Measurements from ENCODE around the gene SRPK3. TPM values are rescaled to one million over a fixed set of nuclear protein-coding genes. Genes with fewer than 3 reads are reported as not detected.

Gene SRPK3
- polyA plus RNA-seq, 1 of the 3 experiments (the other 2 are of a cell fraction): 0.74 TPM

DNA sequence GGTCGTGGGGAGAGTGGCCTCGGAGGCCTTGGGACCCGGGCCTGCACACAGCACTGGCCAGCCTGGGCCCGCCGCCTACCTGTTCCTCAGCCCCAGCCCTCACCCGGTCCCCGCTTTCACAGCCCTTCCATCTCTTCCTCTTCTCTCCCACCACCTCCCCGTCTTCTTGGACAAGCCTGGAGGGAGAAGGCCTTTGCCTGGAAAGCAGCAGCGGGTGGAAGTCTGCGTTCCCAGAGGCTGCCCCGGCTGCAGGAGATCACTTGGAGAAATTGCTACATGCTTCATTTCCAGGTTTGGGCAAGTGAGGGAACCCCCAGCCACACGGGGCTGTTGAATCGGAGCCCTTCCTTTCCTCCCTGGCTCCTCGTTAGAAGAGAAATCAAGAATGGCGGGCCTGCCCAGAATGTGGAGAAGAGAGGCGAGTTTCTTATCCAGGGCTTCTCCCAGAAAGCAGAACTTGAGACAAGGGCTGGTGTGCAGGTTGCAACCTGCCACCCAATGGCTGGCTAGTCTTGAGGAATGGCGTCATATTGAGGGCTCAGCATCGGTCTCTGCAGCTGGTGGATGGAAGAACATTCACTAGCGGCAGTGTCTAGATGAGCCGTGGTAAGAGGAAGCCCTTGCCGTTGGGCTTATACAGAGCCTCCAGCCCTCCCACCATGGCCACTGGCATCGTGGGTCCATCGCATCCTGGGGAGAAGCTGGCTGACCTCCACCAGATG is 50.7 kb downstream of the SRPK3 start:
- Histone ChIP-seq H3K9ac (no peak overlapping the region), H3K79me2 (ENCODE audit: insufficient read depth) (no peaks in the 10 kb centered on the region), H3F3A (replicated peaks; ENCODE audit: insufficient read depth) (peaks cover 5% of the 10 kb centered on the region), H3K4me2 (no peak overlapping the region), H3K36me3 (replicated peaks in 1 of 2; ENCODE audit: control insufficient read depth in 1 of 2, insufficient read depth in 2 of 2, low read length in 1 of 2) (no peaks in the 10 kb centered on the region), H2AFZ (ENCODE audit: low read depth) (no peak overlapping the region), H3K27me3 (ENCODE audit: insufficient read depth) (peaks cover 62% of the 10 kb centered on the region), H3K4me1 (ENCODE audit: control insufficient read depth in 1 of 2, insufficient read depth in 2 of 2, low read depth in 1 of 2, low read length in 1 of 2) (peaks cover 0 to 2% of the 10 kb centered on the region in 2 experiments; a peak in 1 of 4 replicates), H4K20me1 (ENCODE audit: insufficient read depth) (peaks cover 5% of the 10 kb centered on the region; the same call in 1 of the 2 replicates), H3K4me3 (ENCODE audit: low read depth in 2 of 2, low read length in 1 of 2) (no peak overlapping the region), H3K9me2 (no peaks in the 10 kb centered on the region), H3K27ac (ENCODE audit: low read depth in 2 of 2, low read length in 1 of 2) (no peak overlapping the region; a peak in 1 of 4 replicates), H3K9me3 (no peaks in the 10 kb centered on the region)
- ChIA-PET CTCF (no interaction called here), POLR2A (no interaction called here)
- TF ChIP-seq, protein P1, sequence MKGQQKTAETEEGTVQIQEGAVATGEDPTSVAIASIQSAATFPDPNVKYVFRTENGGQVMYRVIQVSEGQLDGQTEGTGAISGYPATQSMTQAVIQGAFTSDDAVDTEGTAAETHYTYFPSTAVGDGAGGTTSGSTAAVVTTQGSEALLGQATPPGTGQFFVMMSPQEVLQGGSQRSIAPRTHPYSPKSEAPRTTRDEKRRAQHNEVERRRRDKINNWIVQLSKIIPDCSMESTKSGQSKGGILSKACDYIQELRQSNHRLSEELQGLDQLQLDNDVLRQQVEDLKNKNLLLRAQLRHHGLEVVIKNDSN (IDR thresholded peaks at IDR 0.05; ENCODE audit: borderline replicate concordance, low read depth): no peak
- TF ChIP-seq, protein P2, sequence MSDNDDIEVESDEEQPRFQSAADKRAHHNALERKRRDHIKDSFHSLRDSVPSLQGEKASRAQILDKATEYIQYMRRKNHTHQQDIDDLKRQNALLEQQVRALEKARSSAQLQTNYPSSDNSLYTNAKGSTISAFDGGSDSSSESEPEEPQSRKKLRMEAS (IDR thresholded peaks at IDR 0.05; ENCODE audit: low read depth): no peak
- TF ChIP-seq TEAD4 (IDR thresholded peaks at IDR 0.05; ENCODE audit: borderline replicate concordance, insufficient read depth): no peak
- TF ChIP-seq YY1 (IDR thresholded peaks at IDR 0.05; ENCODE audit: low read depth): no peak
- no peak for TF ChIP-seq SIN3A (IDR thresholded peaks at IDR 0.05; ENCODE audit: borderline replicate concordance, low read depth, low read length)
- no peak for DNase-seq
- WGBS (ENCODE audit: low lambda C conversion rate): 46% methylated on average over 19 of the region's 23 CpGs

DNA sequence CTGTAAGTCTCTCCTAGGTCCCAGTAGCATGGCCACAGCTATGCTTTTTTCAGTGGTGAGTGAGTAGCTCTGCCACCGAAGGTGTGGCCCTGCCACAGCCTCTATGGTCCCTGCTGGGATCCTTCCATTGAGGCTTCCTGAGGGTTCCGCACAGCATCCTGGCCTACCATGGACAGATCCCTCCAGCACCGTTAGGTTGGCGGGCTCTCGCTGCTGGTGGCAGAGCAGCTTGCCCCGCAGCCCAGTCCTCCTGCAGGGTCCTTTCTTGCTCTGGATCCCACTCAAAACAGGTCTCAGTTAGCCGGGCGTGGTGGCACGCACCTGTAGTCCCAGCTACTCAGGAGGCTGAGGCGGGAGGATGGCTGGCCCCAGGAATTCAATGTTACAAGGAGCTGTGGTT is 51.9 kb downstream of the SRPK3 start:
- Histone ChIP-seq H3K4me1 (ENCODE audit: control insufficient read depth in 1 of 2, insufficient read depth in 2 of 2, low read depth in 1 of 2, low read length in 1 of 2) (peaks cover 0 to 2% of the 10 kb centered on the region in 2 experiments; a peak in 1 of 4 replicates), H3K4me2 (no peak overlapping the region), H3K27me3 (ENCODE audit: insufficient read depth) (peaks cover 52% of the 10 kb centered on the region), H2AFZ (ENCODE audit: low read depth) (no peak overlapping the region), H3K9me3 (no peaks in the 10 kb centered on the region), H3K4me3 (ENCODE audit: low read depth in 2 of 2, low read length in 1 of 2) (no peak overlapping the region), H4K20me1 (ENCODE audit: insufficient read depth) (no peaks in the 10 kb centered on the region), H3K9me2 (no peaks in the 10 kb centered on the region), H3K27ac (ENCODE audit: low read depth in 2 of 2, low read length in 1 of 2) (no peak overlapping the region), H3K36me3 (replicated peaks in 1 of 2; ENCODE audit: control insufficient read depth in 1 of 2, insufficient read depth in 2 of 2, low read length in 1 of 2) (no peaks in the 10 kb centered on the region), H3F3A (replicated peaks; ENCODE audit: insufficient read depth) (no peaks in the 10 kb centered on the region), H3K9ac (no peak overlapping the region), H3K79me2 (ENCODE audit: insufficient read depth) (no peaks in the 10 kb centered on the region)
- TF ChIP-seq, protein P3, sequence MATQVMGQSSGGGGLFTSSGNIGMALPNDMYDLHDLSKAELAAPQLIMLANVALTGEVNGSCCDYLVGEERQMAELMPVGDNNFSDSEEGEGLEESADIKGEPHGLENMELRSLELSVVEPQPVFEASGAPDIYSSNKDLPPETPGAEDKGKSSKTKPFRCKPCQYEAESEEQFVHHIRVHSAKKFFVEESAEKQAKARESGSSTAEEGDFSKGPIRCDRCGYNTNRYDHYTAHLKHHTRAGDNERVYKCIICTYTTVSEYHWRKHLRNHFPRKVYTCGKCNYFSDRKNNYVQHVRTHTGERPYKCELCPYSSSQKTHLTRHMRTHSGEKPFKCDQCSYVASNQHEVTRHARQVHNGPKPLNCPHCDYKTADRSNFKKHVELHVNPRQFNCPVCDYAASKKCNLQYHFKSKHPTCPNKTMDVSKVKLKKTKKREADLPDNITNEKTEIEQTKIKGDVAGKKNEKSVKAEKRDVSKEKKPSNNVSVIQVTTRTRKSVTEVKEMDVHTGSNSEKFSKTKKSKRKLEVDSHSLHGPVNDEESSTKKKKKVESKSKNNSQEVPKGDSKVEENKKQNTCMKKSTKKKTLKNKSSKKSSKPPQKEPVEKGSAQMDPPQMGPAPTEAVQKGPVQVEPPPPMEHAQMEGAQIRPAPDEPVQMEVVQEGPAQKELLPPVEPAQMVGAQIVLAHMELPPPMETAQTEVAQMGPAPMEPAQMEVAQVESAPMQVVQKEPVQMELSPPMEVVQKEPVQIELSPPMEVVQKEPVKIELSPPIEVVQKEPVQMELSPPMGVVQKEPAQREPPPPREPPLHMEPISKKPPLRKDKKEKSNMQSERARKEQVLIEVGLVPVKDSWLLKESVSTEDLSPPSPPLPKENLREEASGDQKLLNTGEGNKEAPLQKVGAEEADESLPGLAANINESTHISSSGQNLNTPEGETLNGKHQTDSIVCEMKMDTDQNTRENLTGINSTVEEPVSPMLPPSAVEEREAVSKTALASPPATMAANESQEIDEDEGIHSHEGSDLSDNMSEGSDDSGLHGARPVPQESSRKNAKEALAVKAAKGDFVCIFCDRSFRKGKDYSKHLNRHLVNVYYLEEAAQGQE (IDR thresholded peaks at IDR 0.05; ENCODE audit: low read depth, low read length): peak; percentile 89
- no peak for TF ChIP-seq GATA2 (CRISPR knock-in tag; IDR thresholded peaks at IDR 0.05)
- CTCF ChIA-PET: no interaction called here
- 55% methylated on average over 10 of the region's 10 CpGs for WGBS (ENCODE audit: low lambda C conversion rate)
- POLR2A ChIA-PET: no interaction called here
- no peak for DNase-seq

Other genes with a start within 250 kb of the SRPK3 start
- 44.5 and 45.3 TPM in 2 replicates for gene CCNQ, start 181.9 kb upstream of the SRPK3 start, polyA plus RNA-seq (2012; rRNA removed)
- gene DUSP9, start 133.8 kb upstream of the SRPK3 start, polyA plus RNA-seq (2012; rRNA removed): 0.05 and 0.08 TPM in 2 replicates
- gene PNCK, start 107.2 kb upstream of the SRPK3 start, polyA plus RNA-seq (2012; rRNA removed): 1.2 and 2.5 TPM in 2 replicates
- 22.3 and 30.8 TPM in 2 replicates for gene SLC6A8, start 93.1 kb upstream of the SRPK3 start, polyA plus RNA-seq (2012; rRNA removed)
- gene BCAP31, start 56.7 kb upstream of the SRPK3 start, polyA plus RNA-seq (2012; rRNA removed): 173 and 220 TPM in 2 replicates
- gene ABCD1, start 56.2 kb upstream of the SRPK3 start, polyA plus RNA-seq (2012; rRNA removed): 7.2 and 7.9 TPM in 2 replicates
- gene PLXNB3, start 16.8 kb upstream of the SRPK3 start, polyA plus RNA-seq (2012; rRNA removed): 13.8 and 15.5 TPM in 2 replicates
- gene IDH3G, start 13.3 kb downstream of the SRPK3 start, polyA plus RNA-seq (2012; rRNA removed): 78.0 and 107 TPM in 2 replicates
- 326 and 367 TPM in 2 replicates for gene SSR4, start 13.6 kb downstream of the SRPK3 start, polyA plus RNA-seq (2012; rRNA removed)
- gene PDZD4, start 49.5 kb downstream of the SRPK3 start, polyA plus RNA-seq (2012; rRNA removed): 1.9 and 2.4 TPM in 2 replicates
- gene L1CAM, start 105.1 kb downstream of the SRPK3 start, polyA plus RNA-seq (2012; rRNA removed): 1.9 and 2.0 TPM in 2 replicates
- gene AVPR2, start 123.6 kb downstream of the SRPK3 start, polyA plus RNA-seq (2012; rRNA removed): not detected in 2 replicates
- gene ARHGAP4, start 145.2 kb downstream of the SRPK3 start, polyA plus RNA-seq (2012; rRNA removed): 1.6 and 2.2 TPM in 2 replicates
- gene NAA10, start 154.0 kb downstream of the SRPK3 start, polyA plus RNA-seq (2012; rRNA removed): 192 and 229 TPM in 2 replicates
- 0.90 and 1.0 TPM in 2 replicates for gene RENBP, start 163.6 kb downstream of the SRPK3 start, polyA plus RNA-seq (2012; rRNA removed)
- gene HCFC1, start 190.8 kb downstream of the SRPK3 start, polyA plus RNA-seq (2012; rRNA removed): 4.7 and 9.5 TPM in 2 replicates
- gene TMEM187, start 191.7 kb downstream of the SRPK3 start, polyA plus RNA-seq (2012; rRNA removed): 9.4 and 10.9 TPM in 2 replicates
- 66.1 and 68.5 TPM in 2 replicates for gene IRAK1, start 238.9 kb downstream of the SRPK3 start, polyA plus RNA-seq (2012; rRNA removed)